ENCODE data around the gene TREM1.
"Not testable (repeated sequence)": the region's sequence is repeated elsewhere in the genome, so short reads cannot be mapped to it uniquely, and the experiment has no call there.

The TREM1 gene

DNA sequence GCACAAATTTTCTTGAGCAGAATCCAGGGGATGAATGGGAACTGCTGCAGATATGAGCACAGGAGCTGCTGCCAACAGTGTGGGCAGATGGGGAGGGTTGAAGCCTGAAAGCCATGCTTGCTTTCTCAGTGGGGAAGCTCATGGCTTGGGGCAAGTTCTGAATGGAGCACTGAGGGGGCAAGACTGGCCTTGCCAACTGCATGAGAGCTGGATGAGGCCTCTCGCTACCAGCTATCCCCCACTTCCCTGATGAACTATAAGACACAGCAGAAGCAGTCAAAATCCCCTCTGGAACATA, 28.3 kb downstream of the TREM1 start:
- DNase-seq (ENCODE audit: low read depth) = no peak

DNA sequence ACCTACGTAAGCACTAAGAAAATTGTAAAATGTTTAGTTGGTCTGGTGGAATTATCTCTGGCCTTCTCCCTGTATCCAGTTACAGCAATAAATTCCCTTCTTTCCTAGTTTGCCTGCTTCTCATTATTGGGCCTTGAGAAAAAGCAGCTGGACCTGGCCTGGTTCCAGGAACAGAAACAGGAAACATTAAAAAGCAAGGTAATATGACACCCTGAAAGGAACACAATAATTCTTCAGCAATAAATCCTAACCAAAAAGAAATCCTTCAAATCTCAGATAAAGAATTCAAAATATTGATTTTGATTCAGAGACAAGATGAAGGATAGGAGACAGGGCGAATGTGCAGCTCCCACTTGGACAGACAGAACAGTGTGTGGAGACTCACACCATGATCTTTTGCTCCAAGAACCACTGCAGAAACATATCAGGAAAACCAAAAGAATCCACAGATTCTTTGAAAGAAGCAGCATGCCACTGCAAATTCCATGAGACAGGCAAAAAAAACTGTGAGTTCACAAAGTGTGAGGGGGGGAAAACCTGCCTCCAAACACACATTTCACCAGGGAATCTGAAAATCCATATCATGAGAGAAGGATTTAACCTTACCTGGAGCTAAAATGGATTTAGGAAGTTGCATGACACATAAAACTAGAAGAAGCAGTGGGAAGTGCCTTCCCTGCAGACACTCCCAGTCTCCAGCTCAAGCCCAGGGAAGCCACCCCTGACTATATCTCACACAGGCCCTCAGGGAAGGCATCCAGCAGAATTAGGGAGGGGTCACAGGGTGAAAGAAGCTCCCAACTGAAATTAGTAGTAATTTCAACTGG, 28.9 kb downstream of the TREM1 start:
- DNase-seq (ENCODE audit: low read depth) = peak; percentile 86

DNA sequence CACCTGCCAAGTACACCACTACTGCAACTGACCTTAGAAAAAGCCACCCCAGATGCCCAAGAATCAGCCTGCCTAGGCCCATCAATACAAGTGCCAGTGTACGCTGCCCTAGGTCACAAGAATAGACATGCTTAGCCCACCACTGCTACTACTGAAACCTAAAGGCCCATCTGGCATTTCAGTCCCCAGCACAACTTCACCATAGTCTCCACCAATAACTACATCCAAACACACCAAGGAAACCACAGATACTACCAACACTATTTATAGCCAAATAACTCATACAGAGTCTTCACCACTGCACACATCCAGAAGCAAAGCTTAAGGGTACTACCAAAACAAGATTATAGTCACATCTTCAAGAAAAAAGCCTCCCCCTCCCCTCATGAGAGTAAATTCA, 30.1 kb downstream of the TREM1 start:
- DNase-seq (ENCODE audit: low read depth) = no peak

DNA sequence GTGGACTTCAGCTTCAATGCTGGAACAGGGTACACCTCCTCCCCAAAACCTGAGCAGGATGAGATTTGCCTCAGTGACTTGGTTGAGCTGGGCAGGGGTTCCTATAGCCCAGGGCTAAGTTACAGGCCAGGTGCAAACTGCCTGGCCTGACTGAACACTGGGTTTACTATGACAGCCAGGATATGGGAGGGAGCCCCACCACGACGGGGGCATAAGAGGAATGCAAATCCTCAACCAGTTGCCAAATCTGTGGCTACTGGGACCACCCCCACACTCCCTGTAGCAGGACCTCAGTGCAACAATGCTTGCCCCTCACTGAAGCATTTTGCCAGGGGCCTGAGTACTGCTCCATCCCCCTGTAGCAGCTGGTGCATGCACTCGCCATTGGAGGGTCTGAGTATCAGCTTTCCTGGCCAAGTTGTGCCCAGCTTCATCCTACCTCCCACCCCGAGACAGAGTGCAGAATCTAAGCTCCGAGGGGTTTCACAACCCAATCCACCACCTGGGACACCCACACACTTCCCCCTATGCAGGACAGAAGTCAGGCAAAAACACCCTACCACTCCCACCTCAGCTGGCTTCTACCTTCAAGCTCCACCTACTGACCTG, 30.7 kb downstream of the TREM1 start:
- no peak for DNase-seq (ENCODE audit: low read depth)

DNA sequence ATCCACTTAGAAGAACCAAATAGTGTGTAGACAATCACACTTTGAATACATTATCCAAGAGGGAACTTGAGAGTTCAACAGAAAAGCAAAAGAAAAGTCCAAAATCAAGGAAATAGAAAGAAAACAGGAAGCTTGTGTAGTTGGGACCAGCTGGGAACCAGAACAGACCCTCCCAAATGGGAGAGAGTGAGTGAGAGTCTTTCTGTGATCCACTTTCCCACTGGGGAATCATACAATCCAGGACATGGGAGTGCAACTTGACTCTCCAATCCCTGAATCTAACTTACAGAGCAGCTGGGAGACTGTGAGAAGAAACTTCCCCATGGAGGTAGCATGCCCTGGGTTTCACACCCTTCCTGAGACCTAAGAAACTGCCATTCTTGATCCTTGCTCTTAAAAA, 31.4 kb downstream of the TREM1 start:
- no peak for DNase-seq (ENCODE audit: low read depth)

DNA sequence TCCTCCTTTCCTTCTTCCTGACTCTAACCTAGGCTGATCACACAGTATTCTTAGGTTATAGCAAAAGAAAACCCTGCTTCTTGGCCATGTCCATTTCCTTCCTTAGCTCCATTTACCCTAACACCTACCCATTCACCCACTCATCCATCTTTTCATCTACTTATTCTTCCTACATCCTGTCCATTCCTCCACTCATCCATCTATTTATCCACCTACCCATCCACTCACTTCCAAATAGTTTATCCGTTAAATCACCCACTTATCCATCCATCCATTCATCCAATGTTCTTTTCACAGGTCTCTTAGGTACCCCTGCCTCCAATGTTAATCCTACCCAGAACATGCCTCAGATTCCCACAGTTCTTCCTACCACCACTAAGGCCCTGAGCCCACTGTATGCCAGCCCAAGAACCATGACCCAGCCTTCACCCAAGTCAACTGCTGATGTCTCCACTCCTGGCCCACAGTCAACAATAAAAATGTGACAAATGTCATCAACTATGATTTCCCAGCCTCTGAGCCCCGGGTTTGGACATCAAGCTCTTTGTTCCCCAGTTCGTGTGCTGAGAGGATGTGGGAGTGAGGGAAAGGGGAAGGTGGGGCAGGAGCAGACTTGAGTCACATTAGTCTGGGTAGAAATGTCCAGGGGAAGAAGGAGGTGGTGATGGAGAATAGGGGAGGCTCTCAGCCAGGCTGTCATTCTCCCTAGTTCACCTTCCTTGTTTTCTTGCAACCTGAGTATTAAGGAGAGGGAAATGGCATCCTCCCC, 33.9 kb downstream of the TREM1 start:
- DNase-seq (ENCODE audit: low read depth) = no peak

- no peak for DNase-seq (ENCODE audit: low read depth)
These were observed 38.4 kb downstream of the TREM1 start for GRCh38 chr6:41247882-41248705.

DNA sequence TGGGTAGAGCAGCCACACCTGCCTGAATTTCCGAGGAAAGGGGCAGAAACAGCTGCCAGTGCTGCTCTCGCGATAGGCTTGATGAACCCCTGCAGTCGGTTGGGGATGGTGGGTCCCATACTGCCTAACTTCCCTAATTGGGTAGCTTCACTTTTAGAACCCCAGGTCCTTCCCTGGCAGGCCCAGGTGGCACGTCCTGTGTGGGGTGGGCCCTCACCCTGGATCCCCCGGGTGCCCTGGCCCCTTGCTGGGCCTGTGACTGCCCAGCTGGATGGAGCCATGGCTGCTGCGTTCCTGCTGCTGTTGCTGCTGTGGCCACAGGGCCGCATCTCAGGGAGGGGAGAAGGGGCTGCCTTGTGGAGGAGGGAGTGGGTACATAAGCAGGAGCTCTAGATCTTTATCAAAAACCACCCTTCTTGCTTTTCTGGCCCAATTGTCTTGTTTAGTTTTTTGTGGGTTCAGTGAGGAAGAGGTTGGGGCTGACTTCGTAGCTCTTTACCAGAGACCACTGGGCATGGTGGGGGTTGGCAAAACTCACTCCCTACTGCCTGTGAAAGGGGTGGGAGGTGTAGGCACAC, 39.1 kb downstream of the TREM1 start:
- no peak for DNase-seq (ENCODE audit: low read depth)

DNA sequence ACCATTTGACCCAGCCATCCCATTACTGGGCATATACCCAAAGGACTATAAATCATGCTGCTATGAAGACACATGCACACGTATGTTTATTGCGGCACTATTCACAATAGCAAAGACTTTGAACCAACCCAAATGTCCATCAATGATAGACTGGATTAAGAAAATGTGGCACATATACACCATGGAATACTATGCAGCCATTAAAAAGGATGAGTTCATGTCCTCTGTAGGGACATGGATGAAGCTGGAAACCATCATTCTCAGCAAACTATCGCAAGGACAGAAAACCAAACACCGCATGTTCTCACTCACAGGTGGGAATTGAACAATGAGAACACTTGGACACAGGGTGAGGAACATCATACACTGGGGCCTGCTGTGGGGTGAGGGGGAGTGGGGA, 40.0 kb downstream of the TREM1 start:
- DNase-seq (ENCODE audit: low read depth) = not testable (repeated sequence)

DNA sequence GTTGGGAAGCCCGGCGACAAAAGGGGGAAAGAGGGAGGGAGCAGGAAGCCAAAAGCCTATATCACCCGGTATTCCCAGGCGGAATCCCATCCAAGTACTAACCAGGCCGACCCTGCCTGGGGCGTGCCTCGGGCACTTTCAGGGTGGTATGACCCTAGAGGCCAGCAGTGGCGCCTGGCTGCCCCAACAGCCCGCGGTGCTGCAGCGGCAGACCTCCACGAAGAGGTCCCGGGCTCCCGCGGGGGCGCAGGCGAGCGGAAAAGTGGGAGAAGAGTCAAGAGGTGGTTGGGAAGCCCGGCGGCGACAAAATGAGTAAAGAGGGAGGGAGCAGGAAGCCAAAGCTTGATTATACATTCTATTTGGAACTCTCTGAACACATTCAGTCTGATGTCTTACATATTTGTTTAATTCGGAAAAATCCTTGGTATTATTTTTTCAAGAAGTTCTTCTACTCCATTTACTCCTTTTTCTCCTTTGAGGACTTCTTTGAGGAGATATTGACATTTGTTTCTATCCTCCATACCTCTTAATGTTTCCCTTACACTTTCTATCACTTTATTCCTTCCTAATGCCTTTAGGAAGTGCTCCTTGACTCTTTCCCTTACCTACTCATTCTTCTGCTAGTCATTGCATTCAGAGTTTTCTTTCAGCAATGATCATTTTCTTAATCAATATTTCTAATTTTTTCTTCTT, 46.9 kb downstream of the TREM1 start:
- no peak for DNase-seq (ENCODE audit: low read depth)

DNA sequence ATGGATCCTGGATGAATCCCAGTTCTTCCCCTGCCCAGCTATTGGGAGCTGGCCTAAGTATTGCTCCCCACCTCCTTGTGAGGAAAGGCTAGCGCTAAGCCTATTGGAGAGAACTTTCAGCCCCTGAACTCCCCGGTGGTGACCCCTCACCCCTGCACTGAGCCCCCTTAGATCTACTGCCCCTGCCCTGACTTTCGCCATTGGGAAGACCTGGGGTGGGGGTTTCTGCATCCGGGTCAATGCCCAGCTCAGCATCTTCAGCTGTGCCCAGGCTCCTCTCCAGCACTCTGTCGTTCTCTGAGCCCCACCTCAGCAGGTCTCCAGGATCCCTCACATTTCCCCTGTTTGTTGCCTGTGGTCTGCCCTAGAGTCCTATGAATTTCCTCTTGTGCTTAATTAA, 49.4 kb downstream of the TREM1 start:
- DNase-seq (ENCODE audit: low read depth) = no peak

GRCh38 chr6:41236276-41236675, 50.2 kb downstream of the TREM1 start:
- no peak for DNase-seq (ENCODE audit: low read depth)

- DNase-seq (ENCODE audit: low read depth) = no peak
These were observed 53.8 kb downstream of the TREM1 start for GRCh38 chr6:41232667-41233066.

- DNase-seq (ENCODE audit: low read depth) = no peak
These were observed 55.2 kb downstream of the TREM1 start for GRCh38 chr6:41231246-41231645.

DNA sequence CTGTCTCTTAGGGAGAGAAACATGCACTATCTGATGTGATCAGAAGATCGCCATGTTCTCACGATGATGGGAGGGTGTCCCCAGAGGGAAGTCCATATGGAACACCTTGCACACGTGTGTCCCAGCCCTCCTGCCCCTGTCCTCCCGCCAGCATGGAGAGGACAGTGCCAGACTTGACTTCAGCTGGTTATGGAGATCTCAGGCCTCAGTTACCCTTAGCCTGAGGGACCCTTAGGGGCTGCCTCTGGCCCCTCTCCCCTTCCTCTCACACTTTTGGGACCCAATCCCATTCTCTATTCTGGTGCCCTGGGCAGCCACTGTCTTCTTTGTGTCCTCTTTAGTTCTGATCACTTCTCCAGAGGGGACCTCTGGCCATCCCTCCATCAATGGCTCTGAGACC, 56.8 kb downstream of the TREM1 start:
- DNase-seq (ENCODE audit: low read depth) = no peak

- peak; percentile 23 for DNase-seq (ENCODE audit: low read depth)
These were observed 57.9 kb downstream of the TREM1 start for GRCh38 chr6:41228616-41229015.

DNA sequence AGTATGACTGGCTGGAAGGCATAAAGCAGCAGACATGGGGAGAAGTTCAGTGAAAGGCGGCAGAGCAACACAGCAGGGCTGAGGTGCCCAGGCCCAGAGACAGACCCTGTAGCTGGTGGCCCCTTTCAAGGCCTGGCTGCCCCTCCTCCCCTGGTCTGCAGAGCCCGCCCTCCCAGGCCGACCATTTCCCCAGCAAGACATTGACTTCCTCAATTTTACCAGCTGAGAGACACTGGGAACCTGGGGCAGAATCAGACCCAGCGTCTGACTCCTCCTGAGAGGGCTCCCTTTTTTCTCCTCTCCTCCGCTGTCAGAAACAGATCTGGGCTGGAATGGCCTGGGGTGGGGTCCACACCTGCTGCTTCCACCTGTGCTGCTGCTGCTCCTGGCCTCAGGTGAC, 58.4 kb downstream of the TREM1 start, which contains the start of gene TREML4:
Gene TREML4 (plus strand): TSS at position 254 of the 400 bp plus-strand sequence. CDS start 79 bp downstream, at position 333.
- no peak for DNase-seq (ENCODE audit: low read depth)

- no peak for DNase-seq (ENCODE audit: low read depth)
These were observed 59.7 kb downstream of the TREM1 start for GRCh38 chr6:41226752-41227151.

DNA sequence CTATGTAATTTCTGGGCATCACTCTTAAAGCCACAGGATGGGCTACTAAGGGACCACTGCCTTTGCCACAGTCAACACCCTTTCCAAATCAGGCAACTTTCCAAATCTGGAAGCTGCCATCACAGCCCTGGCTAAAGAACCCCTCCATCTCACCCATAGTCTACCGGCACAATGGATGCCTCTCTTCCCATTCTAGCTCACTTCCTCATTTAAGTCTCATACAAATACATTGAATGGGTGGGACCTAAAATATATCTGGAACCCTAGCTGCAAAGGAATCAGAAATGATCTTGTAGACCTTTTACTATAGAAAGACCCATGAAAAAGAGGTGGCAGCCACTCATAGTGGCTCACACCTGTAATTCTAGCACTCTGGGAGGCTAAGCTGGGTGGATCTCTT, 61.7 kb downstream of the TREM1 start:
- no peak for DNase-seq (ENCODE audit: low read depth)
